Left lobe of liver (tissue), 2 donors: Measurements from ENCODE around the gene TANK. TPM values are rescaled to one million over a fixed set of nuclear protein-coding genes. Genes with fewer than 3 reads are reported as not detected.
"Not testable (repeated sequence)": the region's sequence is repeated elsewhere in the genome, so short reads cannot be mapped to it uniquely, and the experiment has no call there.

ENCODE experiments used
- ATAC-seq: fragments of 200-7000 bp; cut with Tn5 transposase; one replicate; pipeline ENCODE4 v1.9.1; 2020; ENCODE audit warnings: mild to moderate bottlenecking, moderate library complexity
- DNase-seq: peaks from one replicate; pipeline ENCODE4 v3.0.0-alpha.2; 2020; ENCODE audit warnings: low spot score
- total RNA-seq: library from RNA; stranded (reverse); gene quantifications from one replicate; pipeline ENCODE4 v1.2.1, GENCODE V29; 2021
- donor health status: DM: no; HTN: no; CAD: no; lungs with moderate emphysema.
- donor health status: DM: no; HTN: yes; CAD: no.

Gene TANK
- total RNA-seq, 1 donor from 2014 or later: 28.1 TPM

DNA sequence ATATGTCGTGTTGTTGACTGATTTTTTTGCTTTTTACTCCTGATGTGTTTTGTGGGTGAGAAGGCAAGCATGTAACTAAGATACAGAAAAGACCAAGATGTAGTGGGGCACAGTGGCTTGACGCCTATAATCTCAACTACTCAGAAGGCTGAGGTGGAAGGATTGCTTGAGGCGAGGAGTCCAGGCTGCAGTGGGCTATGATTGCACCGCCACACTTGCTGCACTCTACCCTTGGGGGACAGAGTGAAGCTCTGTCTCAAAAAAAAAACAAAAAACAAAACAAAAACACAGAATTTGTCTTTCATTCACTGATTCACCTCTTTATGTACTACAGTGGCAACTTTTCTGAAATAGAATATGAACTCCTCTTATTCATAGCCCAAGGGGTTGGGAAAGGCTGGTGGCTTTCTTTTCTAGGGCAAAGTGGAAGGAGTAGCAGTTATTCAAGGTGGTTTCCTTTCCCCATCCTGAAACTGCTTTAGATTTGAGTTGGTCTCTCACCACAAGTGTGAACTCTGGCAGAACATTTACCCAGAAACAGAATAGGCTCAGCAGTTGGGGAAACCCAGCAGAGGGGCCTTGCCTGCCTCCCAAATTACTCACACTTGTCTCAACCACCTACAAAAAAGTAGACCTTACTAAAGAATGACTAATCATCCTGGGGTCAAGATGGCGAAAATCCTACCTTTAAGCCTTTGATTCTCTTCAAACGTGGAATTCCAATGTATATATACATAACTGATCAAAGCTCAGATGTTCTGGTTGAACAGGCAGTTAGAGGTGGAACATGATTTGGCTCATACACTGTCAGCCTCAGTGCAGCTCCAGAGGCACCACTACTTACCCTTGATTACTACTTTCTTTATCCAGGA lies 6.5 kb downstream of the TANK start:
- no peak for DNase-seq
- ATAC-seq: no peak

- DNase-seq (no peak), ATAC-seq (no peak)
Measured at GRCh38 chr2:161169335-161169734, 9.1 kb downstream of the TANK start.

DNA sequence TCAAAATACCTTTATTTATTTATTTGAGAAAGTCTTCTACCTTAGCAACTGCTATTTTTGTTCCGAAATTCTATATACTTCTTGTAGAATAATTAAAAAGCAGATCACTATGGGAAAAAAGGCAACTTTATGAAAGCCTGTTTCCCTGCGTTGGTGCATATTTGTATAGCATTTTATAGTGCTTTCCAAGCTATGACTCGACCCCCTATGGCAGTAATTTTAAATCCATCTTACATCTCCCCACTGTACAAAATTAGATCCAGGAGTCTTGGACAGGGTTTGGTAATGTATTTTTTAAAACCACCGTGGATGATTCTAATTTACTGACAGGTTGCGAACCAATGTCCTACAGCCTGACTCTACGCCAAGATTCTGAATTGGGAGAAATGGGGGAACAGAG lies 10.1 kb downstream of the TANK start:
- no peak for ATAC-seq

GRCh38 chr2:161170958-161171932 lies 11.0 kb downstream of the TANK start:
- DNase-seq (no peak), ATAC-seq (peak; percentile 83)

More for the DNA sequence above, 10.1 kb downstream of the TANK start:
- DNase-seq: no peak

DNA sequence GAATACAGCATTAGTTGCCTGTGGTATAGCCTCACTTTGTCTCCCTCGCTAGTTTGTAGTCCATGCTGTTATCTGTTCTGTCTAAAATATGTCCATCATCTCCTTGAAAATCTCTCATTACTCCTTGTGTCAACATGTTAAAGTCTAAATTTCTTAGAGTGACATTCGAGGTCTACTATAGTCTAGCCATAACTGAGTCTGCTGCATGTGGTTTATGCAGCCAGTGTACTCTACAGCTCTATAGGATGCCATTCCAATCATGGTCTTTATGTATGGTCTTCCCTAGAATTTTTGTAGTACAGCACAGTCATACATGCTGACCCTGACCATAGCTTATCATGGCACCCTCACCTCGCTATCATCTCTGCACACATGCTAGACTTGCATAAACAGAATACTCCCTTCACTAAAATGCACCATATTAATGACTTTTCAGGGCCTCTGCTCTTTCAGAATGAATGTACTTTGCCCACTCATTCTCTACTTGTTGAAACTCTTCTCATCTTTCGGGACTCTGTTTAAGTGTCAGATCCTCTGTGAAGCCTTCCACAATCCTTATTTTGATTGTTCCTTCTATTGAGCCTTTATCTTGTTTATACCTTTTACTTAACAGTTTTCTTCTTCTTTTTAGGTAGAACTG lies 12.8 kb downstream of the TANK start:
- DNase-seq: no peak

DNA sequence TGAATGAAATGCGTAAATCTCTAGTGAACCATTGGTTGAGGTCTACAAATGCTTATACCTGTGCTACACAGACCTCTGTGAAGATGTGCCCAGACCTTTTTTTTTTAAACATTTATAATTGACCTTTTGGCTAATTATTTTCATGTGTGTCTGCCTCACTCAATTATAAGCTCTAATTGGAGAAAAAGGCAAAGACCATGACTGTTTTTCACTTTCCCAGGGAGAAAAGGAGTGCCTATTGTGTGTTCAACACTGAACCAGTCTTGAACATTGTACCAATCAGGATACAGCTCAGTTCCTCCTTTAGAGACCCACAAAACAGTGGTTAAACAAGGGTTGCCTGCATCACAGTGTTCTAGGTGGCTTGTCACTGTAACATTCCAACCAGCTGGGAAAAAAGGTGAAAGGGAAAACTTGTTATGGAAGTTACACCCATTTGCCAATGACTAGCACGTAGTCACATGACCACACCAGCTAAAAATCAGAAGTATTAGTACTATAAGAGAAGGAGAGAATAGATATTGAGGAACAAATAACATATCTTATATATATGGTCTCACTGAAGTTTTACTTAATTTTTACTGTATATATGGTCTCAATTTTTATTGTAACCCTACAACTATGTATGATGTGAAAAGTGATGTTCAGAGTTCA lies 13.4 kb downstream of the TANK start:
- no peak for ATAC-seq
- no peak for DNase-seq

More for the DNA sequence above, 12.8 kb downstream of the TANK start:
- ATAC-seq: no peak

DNA sequence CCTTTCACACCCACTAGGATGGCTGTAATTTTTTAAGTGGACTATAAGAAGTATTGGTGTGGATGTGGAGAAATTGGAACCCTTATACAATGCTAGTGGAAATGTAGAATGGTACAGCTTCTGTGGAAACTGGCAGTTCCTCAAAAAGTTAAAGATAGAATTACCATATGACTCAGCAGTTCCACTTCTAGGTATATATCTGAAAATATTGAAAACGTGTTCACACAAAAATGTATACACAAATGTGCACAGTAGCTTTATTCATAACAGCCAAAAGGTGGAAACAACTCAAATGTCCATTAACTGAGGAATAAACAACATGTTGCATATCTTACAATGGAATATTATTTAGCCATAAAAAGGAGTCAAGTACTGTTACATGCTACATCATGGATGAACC lies 17.7 kb downstream of the TANK start:
- DNase-seq: no peak
- ATAC-seq: no peak

DNA sequence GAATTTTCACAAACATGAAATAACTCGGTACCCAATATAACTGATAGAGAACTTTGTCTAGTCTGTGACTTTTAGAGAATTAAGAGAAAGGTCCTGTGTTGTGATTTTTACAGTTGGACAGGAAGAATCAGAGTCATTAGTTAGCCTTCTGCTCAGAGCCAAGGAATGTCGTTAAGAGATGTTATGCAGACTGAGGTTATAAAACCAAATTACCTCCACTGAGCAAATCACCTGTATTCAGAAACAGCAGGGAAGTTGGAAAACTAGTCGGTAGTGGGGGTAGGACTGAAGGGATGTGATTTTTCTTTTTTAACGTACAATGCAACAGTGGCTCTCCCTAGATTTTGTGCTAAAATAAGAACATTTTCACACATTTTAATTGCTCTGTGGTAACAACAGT lies 18.5 kb downstream of the TANK start:
- ATAC-seq (no peak), DNase-seq (no peak)

GRCh38 chr2:161190050-161190449 lies 29.8 kb downstream of the TANK start:
- ATAC-seq: no peak
- DNase-seq: no peak

DNA sequence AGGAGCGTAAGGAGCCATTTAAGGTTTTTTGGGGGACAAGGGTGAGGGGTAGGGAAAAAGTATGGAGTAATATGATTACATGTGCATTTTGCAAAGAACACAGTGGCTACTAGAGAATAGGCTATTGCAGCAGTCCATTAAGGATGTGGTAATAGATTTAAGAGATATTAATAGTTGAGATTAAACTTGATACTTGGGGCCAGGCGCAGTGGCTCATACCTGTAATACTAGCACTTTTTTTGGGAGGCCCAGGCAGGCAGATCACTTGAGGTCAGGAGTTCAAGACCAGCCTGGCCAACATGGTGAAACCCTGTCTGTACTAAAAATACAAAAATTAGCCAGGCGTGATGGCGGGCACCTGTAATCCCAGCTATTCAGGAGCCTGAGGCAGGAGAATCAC lies 35.4 kb downstream of the TANK start:
- ATAC-seq, DNase-seq: not testable (repeated sequence)

DNA sequence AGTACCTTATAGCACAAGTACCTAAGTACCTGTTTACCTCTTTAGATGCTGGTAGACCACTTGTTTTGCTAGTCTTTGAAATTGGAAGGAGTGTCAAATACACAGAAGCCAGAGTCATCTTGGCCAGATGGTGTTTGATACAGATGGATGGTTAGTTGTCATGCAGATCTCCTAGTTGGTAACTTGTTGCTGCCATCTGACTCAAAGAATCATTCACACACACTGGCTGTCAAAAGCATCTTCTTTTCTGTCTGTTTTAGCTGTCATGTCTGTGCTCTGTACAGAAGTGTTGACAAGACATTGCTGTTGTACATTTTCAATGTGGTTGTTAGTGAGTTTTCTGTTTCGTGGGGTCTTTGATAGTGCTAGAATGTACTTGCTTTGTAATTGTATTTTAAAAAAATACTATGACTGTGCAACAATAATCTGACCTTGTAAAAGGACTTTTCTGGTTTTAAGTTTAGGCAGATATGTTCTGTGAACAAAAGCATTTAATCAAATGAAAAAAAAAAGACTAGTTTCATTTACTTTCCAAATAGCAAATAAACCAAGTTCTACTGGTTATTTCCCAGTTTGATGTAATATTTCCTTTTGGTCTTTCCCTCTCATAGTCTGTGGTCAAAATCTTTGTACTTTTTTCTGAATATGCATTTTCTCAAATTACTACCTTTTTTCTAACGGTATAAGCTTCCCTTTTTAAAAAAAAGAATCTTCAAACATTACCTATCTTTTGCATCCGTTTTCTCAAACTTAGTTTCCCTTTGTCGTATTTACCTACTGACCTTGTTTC lies 39.9 kb downstream of the TANK start:
- ATAC-seq: no peak
- no peak for DNase-seq

- ATAC-seq (no peak), DNase-seq (no peak)
Measured at GRCh38 chr2:161204846-161205245, 44.6 kb downstream of the TANK start.

GRCh38 chr2:161206471-161207032 lies 46.3 kb downstream of the TANK start:
- ATAC-seq: no peak
- no peak for DNase-seq

DNA sequence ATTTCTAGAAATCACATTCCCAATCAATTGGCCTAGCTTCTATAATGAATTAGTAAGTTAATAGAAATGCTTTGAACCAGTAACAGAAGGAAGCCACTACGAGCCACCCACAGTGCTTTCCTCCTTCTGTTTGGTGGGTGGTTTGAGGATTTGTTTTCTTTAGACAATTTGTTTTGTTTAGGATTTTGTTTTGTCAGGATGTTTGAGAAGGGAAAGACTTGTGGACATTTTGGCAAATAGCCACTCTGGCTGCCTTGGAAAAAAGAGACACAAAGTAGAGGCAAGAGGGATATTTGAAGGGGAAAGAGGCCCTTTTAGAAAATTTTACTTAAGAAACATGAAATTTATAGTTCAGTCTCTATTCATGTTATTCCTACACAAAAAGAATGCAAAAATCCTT lies 47.7 kb downstream of the TANK start:
- ATAC-seq: no peak
- DNase-seq: no peak

DNA sequence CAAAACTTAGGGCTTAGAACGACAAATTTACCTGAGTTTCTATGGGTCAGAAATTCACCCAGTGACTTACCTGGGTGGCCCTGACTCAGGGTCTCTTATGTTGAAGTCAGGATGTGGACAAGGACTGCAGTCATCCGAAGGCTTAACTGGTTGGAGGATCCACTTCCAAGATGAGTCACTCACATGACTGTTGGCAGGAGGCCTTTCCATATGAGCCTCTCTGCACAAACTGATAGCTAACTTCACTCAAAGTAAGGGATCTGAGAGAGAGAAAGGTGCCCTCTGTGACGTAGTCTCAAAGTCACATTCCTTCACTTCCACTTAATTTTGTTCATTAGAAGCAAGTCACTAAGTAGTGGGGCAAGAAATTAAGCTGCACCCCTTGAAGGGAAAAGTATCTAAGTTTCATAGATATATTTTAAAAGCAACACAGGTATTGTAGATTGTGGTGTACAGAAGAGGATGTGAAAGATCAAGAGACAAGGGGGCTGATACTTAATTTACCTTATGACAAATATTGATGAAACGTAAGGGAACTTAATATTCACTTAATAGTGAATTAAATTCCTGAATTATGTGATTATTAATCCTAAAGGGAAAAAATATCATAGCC lies 48.4 kb downstream of the TANK start:
- ATAC-seq: no peak
- no peak for DNase-seq

DNA sequence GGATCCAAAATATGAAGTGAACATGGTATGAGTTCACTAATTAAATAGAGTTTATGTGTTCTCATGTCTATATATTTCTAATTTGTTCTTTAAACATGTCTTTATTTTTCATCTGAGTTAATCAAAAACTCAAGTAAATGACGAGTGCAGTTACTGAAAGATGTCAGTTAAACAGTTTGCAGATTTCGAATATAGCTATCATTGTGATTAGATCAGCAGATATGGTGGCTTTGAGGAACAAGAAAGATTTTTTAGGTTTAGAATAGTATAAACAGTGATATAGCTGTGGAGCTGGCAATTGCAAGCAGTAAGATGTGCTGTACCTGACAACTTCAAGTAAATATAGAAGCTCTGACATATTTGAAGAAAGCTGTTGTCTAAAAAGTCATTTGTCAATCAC lies 49.7 kb downstream of the TANK start:
- ATAC-seq (no peak), DNase-seq (no peak)

- ATAC-seq (no peak), DNase-seq (no peak)
Measured at GRCh38 chr2:161217597-161218185, 57.5 kb downstream of the TANK start.

- ATAC-seq (no peak), DNase-seq (no peak)
Measured at GRCh38 chr2:161219211-161219610, 59.0 kb downstream of the TANK start.
